SKM-1 treated with dmso at 0.1 percent for 144 hours (cell line): Measurements from ENCODE around the gene ANKRD30A.
"Not testable (repeated sequence)": the region's sequence is repeated elsewhere in the genome, so short reads cannot be mapped to it uniquely, and the experiment has no call there.

Source experiments
- DNase-seq: peaks from one replicate; lab custom pipeline; 2025; ENCODE audit not compliant: unreplicated experiment; lab: John Stamatoyannopoulos, UW

Gene ANKRD30A

DNA sequence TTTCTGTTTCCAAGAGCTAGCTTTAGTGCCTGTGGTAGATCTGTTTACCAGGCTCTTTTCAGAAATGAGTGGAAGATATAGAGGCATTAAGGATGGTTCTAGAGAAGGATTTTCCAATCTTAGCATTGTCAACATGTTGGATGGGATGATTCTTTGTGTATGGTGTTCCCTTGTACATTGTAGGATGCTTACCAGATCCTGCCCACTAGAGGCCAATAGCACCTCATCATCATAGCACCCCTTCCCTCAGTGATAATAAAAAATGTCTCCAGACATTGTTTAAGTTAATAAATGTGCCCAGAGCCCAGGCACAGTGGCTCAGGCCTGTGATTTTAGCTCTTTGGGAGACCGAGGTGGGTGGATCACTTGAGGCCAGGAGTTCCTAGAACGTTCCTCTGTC, 121.2 kb downstream of the ANKRD30A start:
- no peak for DNase-seq

DNA sequence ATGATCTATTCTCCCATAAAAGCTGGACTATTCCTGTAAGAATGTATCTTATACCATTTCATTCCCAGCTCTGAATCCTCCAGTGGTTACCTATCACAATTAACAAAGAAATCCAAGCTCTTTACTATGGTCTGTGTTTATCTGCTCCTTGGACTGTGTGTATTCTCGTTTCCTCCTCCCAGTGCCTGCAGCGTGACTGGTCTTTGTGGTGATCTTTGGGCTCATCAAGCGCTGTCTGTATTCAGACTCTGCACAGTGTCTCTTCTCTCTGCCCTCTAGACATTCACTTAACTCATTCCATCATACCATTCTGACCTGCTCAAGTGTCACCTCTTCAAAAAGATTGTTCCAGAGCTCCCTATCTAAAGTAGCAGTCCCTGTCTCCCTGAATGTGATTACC, 130.4 kb downstream of the ANKRD30A start:
- DNase-seq: not testable (repeated sequence)

DNA sequence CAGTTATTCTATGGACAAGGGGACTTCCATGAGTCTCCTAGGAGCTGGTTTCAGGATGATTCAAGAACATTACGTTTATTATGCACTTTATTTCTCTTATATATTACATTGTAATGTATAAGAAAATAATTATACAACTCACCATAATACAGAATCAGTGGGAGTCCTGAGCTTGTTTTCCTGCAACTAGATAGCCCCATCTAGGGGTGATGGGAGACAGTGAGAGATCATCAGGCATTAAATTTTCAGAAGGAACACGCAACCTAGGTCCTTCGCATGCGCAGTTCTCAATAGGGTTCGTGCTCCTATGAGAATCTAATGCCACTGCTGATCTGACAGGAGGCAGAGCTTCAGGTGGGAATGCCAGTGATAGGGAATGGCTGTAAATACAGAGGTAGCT, 137.9 kb downstream of the ANKRD30A start:
- no peak for DNase-seq

DNA sequence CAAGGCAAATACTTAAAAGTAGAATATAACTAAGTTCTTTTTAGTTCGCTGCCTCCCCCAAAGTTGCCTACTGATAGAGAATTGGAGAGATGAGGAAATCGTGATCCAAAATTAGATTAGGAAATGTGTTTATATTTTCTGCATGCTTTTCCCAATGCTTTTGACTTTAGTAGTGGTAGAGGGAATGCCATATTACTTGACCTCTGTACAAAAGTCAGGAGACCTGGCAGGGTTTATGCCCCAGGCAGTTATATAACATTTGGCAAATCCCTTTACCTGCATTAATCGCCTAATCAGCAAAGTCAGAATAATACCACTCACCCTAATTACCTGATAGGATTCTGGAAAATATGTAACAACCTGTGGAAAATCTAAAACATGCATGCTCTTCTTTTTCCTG, 142.9 kb downstream of the ANKRD30A start:
- no peak for DNase-seq

DNA sequence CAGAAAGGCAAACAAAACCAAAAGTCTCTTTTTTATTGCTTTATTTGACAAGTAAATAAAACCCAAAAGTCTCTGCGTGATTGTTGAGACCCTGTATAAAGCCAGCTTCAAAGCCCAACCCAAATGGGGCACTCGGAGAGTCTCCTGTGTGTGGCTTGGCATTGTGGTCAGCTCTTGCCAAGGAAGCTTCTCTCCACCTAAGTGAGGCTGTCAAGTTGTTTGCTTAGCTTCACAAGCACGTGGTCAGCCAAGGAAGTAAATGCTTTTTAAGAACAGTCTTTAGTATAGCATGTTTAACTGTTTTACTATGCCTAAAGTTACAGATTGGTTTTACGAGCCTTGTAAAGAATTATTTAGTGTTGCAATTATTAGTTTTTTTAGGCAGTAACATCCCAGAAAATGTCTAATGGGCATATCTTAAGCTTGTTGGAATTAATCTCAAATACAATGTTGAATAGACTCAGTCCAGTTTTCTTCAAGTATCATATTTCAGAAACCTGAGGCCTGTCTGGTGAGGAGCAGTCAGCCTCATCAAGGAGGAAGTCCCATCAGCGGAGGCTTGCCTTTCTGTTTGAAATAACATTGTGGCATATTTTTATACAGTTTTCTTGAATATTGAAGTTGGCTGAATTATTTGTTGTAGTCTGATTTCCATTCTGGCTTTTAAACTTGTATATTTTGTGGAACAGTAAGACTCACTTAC, 144.3 kb downstream of the ANKRD30A start:
- DNase-seq: no peak

DNA sequence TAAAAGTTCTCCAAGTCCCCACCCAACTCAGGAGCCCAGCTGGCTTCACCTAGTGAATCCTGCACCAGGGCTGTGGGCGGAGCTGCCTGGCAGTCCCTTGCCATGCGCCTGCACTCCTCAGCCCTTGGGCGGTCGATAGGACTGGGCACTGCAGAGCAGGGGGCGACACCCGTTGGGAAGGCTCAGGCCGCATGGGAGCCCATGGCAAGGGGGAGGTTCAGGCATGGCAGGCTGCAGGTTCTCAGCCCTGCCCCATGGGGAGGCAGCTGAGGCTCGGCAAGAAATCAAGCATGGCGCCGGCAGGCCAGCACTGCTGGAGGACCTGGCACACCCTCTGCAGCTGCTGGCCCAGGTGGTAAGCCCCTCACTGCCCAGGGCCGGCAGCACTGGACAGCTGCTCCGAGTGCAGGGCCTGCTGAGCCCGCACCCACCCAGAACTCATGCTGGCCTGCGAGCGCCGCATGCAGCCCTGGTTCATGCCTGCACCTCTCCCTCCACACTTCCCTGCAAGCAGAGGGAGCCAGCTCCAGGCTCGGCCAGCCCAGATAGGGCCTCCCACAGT, 149.9 kb downstream of the ANKRD30A start:
- no peak for DNase-seq

DNA sequence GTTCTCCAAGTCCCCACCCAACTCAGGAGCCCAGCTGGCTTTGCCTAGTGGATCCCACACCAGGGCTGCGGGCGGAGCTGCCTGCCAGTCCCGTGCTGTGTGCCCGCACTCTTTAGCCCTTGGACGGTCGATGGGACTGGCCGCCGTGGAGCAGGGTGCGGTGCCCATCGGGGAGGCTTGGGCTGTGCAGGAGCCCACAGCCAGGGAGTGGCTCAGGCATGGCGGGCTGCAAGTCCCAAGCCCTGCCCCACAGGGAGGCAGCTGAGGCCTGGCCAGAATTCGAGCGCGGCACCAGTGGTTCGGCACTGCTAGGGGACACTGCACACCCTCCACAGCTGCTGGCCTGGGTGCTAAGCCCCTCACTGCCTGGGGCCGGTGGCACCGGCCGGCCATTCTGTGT, 159.7 kb downstream of the ANKRD30A start:
- no peak for DNase-seq

DNA sequence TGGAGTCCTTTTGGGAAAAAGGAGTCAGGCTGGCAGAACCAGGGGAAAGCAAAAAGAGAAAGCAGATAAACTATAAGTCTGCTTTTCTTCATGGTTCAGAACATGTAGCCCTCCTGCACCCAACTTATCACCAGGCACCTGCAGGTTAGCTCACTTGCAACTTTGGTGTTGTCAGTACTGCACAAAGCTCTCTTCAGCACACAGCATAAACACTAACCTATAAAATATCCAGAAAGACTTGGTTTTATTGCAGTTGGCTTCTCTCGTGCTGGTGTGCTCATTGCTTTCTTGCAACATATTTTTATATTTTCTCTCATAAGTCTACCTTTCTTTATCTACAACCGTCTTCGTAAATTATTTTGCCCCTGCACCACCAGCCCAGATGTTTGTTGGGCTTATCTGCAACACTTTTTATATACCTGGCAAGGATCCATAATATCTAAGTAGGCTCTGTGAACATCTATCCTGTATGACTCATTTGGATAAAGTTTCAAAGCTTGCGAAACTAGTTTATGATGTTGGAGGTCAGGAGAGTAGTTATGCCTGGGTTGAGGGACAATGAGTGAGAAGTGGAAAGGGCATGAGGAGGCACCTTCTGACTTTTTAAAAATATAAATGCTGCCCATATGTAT, 164.6 kb downstream of the ANKRD30A start:
- DNase-seq: no peak

DNA sequence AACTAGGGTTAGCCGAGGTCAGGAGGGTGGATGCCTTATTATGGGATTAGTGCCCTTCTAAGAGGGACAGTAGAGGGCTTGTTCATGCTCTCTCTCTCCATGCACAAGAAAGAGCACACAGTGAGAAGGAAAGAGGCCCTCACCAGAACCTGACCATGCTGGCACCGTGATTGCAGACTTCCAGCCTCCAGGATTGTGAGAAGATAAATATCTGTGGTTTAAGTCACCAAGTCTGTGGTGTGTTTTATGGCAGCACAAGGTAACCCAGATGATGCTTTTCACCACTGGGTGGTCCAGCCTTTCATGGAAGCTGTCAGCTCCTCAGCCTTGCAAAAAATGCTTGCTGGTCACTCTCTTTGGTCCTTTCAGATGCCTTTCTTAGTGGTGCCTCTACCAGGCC, 175.9 kb downstream of the ANKRD30A start:
- no peak for DNase-seq

DNA sequence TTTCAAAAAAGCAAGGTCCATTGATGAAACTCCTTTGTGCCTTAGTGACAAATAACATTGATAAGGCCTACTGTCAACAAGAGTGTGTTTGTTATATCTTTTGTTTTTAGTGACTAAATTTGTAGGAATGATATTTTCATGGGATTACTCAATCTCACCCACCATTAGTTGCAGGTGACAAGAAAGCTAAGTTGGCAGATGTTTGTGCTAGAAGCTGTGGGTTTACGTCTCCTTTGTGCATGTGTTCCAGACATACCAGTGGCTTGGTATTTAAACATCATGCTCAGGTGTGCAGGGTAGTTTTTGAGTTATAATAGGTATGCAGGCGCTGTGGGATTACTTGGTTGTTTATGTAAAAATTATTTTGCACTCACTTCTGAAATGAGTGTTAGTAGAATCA, 178.6 kb downstream of the ANKRD30A start:
- DNase-seq: no peak

DNA sequence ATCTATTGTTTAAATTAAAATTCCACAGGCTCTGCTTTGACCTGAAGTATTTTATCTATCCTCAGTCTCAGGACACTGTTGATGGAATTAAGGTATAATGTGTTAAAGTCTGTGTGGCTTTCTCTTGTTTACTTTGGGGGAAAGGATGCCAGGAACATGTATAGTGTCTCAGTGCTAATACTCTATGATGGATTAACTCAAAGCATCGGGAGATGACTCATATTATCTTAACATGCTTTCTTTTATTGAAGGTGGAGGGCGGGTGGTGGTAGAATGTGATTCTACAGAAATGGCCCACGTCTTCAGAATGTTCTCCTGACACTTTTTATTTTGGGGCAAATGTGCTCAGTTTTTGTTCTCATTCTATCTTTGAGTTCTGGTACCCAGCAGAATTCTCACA, 189.0 kb downstream of the ANKRD30A start:
- no peak for DNase-seq

DNA sequence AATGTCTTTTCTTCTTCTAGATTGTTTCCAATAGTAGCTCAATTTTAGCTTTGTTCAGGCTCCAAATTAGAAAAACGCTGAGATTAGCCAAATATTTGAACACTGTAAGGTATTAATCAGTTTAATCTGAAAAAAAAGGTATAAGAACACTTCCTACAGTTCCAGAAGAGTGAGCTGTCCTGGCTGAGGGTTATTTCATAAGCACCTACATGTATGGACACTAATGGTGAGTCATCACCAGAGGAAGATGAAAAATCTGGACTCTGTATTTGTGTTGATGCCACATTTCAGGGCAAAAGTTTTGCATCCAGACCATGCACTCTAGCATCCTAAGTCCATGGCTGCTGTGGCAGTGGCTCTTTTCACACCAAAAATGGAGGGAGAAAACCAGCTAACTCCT, 189.5 kb downstream of the ANKRD30A start:
- DNase-seq: no peak

DNA sequence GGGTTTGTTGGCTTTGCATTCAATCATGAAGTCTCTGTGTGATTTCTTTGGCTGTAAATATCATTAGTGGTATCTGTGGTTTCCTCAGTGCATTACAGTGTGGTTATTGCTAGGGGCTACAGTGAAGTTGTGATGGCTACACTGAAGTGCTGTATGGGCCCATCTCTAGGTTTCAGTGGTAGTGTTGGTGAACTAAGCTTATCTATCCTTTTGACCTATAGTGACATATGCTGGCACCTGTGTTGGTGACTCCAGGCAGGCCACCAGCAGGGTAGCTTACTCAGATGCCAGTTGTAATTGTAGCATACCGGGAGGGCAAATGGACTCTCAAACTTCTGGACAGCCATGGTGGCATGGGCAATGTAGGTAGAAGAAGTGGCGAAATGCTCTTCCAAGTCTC, 219.0 kb downstream of the ANKRD30A start:
- DNase-seq: no peak

DNA sequence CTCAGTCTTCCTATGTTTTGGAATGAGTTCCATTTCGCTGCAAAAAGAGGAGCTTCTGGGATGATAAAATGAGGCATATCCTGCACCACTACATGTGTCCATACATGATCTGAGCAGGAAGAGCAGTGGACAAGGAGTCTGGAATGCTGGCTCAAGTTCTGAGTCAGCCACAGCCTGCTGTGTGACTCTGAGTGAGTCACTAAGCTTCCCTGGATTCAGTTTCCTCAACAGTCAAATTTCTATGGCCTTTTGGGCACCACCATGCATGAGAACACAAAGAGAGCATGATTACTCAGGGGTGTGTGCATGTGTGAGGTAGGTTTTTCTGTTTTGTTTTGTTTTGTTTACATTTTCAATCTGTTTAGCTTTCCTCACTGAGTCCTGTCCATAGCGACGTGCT, 254.6 kb downstream of the ANKRD30A start:
- no peak for DNase-seq

DNA sequence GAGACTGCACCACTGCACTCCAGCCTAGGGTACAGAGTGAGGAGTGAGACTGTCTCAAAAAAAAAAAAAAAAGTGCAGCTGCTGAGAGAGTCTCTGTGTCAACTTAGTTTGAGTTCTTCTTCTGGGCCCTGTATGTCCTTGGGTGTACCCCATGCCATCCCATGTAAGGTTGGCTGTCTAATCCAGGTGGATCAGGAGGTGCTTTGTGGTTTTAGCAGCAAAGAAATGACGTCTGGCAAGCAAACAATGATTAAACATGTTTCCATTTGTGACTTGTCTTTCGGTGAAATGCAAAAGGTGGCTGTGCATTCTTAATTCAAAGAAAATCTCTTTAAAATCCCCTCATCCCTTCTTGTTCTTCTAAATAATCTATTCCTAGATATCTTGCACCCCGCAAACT, 255.9 kb downstream of the ANKRD30A start:
- DNase-seq: no peak

DNA sequence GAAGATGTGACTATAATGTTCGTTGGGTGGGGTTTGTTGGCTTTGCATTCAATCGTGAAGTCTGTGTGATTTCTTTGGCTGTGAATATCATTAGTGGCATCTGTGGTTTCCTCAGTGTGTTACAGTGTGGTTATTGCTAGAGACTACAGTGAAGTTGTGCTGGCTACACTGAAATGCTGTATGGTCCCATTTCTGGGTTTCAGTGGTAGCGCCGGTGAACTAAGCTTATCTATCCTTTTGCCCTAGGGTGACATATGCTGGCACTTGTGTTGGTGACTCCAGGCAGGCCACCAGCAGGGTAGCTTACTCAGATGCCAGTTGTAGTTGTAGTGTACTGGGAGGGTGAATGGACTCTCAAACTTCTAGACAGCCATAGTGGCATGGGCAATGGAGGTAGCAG, 259.5 kb downstream of the ANKRD30A start:
- DNase-seq: no peak

DNA sequence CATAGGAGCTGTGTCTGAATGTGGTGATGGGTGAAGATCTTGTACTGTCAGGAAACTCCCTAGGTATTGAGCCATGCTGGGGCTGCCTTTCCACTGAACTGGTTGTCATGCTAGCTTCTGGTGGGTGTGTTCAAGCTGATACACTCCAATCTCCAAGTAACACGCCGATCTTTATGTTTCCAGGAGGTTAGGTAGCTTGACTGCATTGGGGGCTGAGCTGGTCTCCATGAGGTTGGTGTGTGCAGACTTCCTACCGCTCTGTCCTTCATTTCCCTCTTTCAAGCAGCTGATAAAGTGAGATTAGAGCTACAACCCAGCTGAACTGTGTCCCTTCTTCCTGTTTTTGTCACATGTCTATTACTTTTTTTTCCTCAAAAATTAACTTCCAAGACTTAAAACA, 265.5 kb downstream of the ANKRD30A start:
- DNase-seq: no peak

DNA sequence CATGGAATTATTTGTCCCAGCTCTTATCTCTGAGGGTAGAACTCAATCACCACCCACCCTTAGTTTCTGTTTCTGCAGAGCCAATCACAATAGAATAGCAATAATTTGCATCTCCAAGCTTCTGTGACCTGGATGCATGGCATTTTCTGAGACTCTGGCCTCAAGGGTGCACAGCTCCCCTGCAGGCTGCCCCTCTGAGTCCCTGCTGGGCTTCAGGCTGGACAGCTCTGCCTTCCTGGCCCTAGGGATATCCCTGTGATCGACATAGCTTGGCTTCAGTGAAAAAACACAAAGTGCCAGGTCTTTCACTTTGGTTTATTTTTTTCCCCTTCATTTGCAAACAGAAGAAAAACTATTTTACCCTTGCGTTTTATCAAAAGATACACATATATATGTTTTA, 275.4 kb downstream of the ANKRD30A start:
- DNase-seq: not testable (repeated sequence)

DNA sequence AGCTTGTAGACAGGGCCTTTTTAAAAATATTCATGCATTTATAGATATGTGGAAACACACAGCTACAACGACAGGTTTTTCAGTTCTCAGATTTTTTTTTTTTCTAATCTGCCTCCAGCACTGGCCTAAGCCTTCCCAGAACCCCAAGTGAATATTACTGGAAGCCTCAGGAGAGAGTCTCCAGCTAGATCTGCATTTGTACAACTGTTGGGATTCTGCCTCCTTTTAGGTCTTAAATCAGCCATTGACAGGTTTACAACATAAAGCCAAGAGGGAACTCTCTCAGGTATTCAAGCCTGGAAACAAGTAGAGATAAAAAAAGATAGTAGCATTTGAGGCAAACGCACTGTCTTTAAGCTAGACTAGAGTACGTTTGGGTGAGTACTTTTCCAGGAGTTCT, 275.8 kb downstream of the ANKRD30A start:
- no peak for DNase-seq

DNA sequence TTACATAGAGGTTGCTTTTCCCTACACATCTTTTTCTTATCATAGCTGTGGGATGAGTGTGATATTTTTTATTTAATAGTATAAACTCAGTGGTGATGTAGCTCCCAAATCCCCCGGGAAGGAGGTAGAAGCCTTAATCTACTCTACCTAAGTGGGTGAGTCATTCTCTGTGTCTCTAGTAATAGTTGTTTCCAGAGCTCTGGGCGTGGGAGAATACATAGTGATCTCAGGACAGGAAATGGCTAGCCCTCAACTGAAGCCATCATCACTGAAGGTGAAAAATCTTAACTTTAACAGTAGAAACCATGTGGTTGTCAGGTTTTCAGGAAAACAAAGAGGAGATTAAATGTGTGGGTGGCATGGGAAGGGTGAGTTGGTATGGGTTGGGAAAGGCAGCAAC, 278.4 kb downstream of the ANKRD30A start:
- no peak for DNase-seq
